Measurements from ENCODE around the gene KIF23.

KIF23 gene

GRCh38 chr15:69493406-69493805 lies 79.3 kb downstream of the KIF23 start:
- DNase-seq (ENCODE audit: low spot score): no peak

DNA sequence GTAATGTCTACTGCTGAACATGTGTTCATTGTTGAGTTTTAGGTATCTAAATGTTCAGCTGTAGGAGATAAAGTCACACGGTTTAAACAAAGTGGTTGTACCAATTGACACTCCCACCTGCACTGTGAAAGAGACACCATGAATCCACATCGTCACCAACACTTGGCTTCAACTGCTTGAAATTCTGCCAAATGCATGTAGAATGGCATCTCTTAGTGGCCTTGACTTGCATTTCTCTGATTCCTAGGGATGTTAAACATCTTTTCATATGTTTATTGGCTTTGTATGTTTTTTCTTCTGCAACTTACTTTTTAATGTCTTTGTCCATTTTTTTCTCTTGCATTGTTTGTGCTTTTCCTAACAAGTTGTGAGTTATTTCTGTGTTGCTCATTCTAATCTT lies 81.9 kb downstream of the KIF23 start:
- no peak for DNase-seq (ENCODE audit: low spot score)

DNA sequence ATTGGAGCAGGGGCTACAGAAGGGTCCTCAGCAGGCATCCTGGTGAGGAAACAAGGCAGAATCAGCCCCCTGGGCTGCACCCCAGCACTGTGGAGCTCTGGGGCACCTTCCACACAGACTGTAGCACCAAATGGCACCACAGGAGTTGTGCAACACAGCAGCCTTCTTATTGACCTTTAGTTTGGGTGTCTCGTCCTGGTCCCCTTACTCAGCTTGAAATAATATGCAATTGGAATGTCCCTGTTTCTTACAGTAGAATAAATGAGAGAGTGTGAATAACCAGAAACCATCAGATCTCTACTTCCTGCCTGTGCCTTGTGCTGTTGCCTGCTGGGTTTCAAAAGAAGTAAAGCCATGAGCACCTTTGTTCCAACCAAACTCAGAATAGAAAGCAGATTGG lies 82.9 kb downstream of the KIF23 start:
- DNase-seq (ENCODE audit: low spot score): no peak

- no peak for DNase-seq (ENCODE audit: low spot score)
Observed at GRCh38 chr15:69497667-69498066, 83.5 kb downstream of the KIF23 start.

Data from GM03348 (cell line).